IPS-18a (cell line): ENCODE measurements around the gene GTF3C5.

ENCODE experiments used
- H3K27ac ChIP-seq: one replicate; pipeline ENCODE4 v1.5.1; 2013; ENCODE audit warnings: low read length
- H3K27me3 ChIP-seq: one replicate; pipeline ENCODE4 v1.6.1; 2013; ENCODE audit warnings: mild to moderate bottlenecking, low read length; ENCODE audit not compliant: control insufficient read depth, insufficient read depth
- H3K36me3 ChIP-seq: one replicate; pipeline ENCODE4 v1.6.1; 2013; ENCODE audit warnings: low read depth, low read length; ENCODE audit not compliant: control insufficient read depth
- H3K4me1 ChIP-seq: one replicate; pipeline ENCODE4 v1.6.1; 2013; ENCODE audit warnings: low read depth, low read length; ENCODE audit not compliant: control insufficient read depth
- H3K4me3 ChIP-seq: one replicate; pipeline ENCODE4 v1.5.1; 2013; ENCODE audit warnings: low read length
- H3K9ac ChIP-seq: one replicate; pipeline ENCODE4 v1.6.1; 2013; ENCODE audit warnings: mild to moderate bottlenecking, low read length, moderate library complexity
- H3K9me3 ChIP-seq: one replicate; pipeline ENCODE4 v1.6.1; 2013; ENCODE audit warnings: low read depth, low read length; ENCODE audit not compliant: control insufficient read depth

Gene GTF3C5

GRCh38 chr9:133009906-133010582, 20.8 kb upstream of the GTF3C5 start:
- Histone ChIP-seq H3K4me3 (no peak overlapping the region), H3K4me1 (no peaks in the 10 kb centered on the region), H3K27me3 (peaks cover 8% of the 10 kb centered on the region), H3K36me3 (no peaks in the 10 kb centered on the region), H3K9ac (no peak overlapping the region), H3K27ac (no peak overlapping the region), H3K9me3 (no peaks in the 10 kb centered on the region)

GRCh38 chr9:133014696-133015095, 16.1 kb upstream of the GTF3C5 start:
- H3K4me3 ChIP-seq: no peak overlapping the region
- no peaks in the 10 kb centered on the region for H3K4me1 ChIP-seq
- H3K9ac ChIP-seq: no peak overlapping the region
- H3K27me3 ChIP-seq: peaks cover 4% of the 10 kb centered on the region
- H3K36me3 ChIP-seq: no peaks in the 10 kb centered on the region
- H3K9me3 ChIP-seq: no peaks in the 10 kb centered on the region
- no peak overlapping the region for H3K27ac ChIP-seq

GRCh38 chr9:133023117-133023890, 7.5 kb upstream of the GTF3C5 start:
- no peak overlapping the region for H3K27ac ChIP-seq
- no peak overlapping the region for H3K4me3 ChIP-seq
- no peaks in the 10 kb centered on the region for H3K36me3 ChIP-seq
- no peak overlapping the region for H3K9ac ChIP-seq
- peaks cover 8% of the 10 kb centered on the region for H3K27me3 ChIP-seq
- H3K9me3 ChIP-seq: no peaks in the 10 kb centered on the region
- no peaks in the 10 kb centered on the region for H3K4me1 ChIP-seq

- no peak overlapping the region for H3K27ac ChIP-seq
- H3K36me3 ChIP-seq: no peaks in the 10 kb centered on the region
- no peaks in the 10 kb centered on the region for H3K4me1 ChIP-seq
- H3K4me3 ChIP-seq: no peak overlapping the region
- H3K27me3 ChIP-seq: peaks cover 8% of the 10 kb centered on the region
- H3K9me3 ChIP-seq: no peaks in the 10 kb centered on the region
- no peak overlapping the region for H3K9ac ChIP-seq
These were observed 4.4 kb upstream of the GTF3C5 start for GRCh38 chr9:133026426-133026825.

- H3K9me3 ChIP-seq: no peaks in the 10 kb centered on the region
- H3K4me3 ChIP-seq: no peak overlapping the region
- peaks cover 8% of the 10 kb centered on the region for H3K27me3 ChIP-seq
- H3K9ac ChIP-seq: no peak overlapping the region
- peaks cover 3% of the 10 kb centered on the region for H3K4me1 ChIP-seq
- no peaks in the 10 kb centered on the region for H3K36me3 ChIP-seq
- H3K27ac ChIP-seq: no peak overlapping the region
These were observed 3.7 kb upstream of the GTF3C5 start for GRCh38 chr9:133027134-133027533.

- Histone ChIP-seq H3K9ac (no peak overlapping the region), H3K36me3 (peaks cover 4% of the 10 kb centered on the region), H3K27ac (no peak overlapping the region), H3K27me3 (peaks cover 8% of the 10 kb centered on the region), H3K9me3 (no peaks in the 10 kb centered on the region), H3K4me3 (no peak overlapping the region), H3K4me1 (peaks cover 7% of the 10 kb centered on the region)
These were observed 2.6 kb upstream of the GTF3C5 start for GRCh38 chr9:133028221-133028620.

- Histone ChIP-seq H3K4me1 (peaks cover 7% of the 10 kb centered on the region), H3K4me3 (peak overlapping the region; percentile 98), H3K9me3 (no peaks in the 10 kb centered on the region), H3K9ac (peak overlapping the region; percentile 95), H3K36me3 (peaks cover 4% of the 10 kb centered on the region), H3K27ac (peak overlapping the region; percentile 14), H3K27me3 (peaks cover 8% of the 10 kb centered on the region)
These were observed 842 bp upstream of the GTF3C5 start for GRCh38 chr9:133029994-133030316.

- peaks cover 7% of the 10 kb centered on the region for H3K4me1 ChIP-seq
- no peaks in the 10 kb centered on the region for H3K9me3 ChIP-seq
- peak overlapping the region; percentile 91 for H3K27ac ChIP-seq
- H3K27me3 ChIP-seq: peaks cover 5% of the 10 kb centered on the region
- H3K36me3 ChIP-seq: peaks cover 4% of the 10 kb centered on the region
- H3K9ac ChIP-seq: peak overlapping the region; percentile 95
- peak overlapping the region; percentile 98 for H3K4me3 ChIP-seq
These were observed 279 bp downstream of the GTF3C5 start for GRCh38 chr9:133031130-133031422.

- Histone ChIP-seq H3K4me3 (peak overlapping the region; percentile 98), H3K9ac (peak overlapping the region; percentile 95), H3K36me3 (peaks cover 4% of the 10 kb centered on the region), H3K27me3 (peaks cover under 1% of the 10 kb centered on the region), H3K9me3 (no peaks in the 10 kb centered on the region), H3K27ac (no peak overlapping the region), H3K4me1 (peaks cover 7% of the 10 kb centered on the region)
These were observed 707 bp downstream of the GTF3C5 start for GRCh38 chr9:133031496-133031911.

- H3K9ac ChIP-seq: no peak overlapping the region
- H3K36me3 ChIP-seq: peaks cover 4% of the 10 kb centered on the region
- H3K27ac ChIP-seq: no peak overlapping the region
- H3K4me3 ChIP-seq: peak overlapping the region; percentile 98
- no peaks in the 10 kb centered on the region for H3K27me3 ChIP-seq
- no peaks in the 10 kb centered on the region for H3K9me3 ChIP-seq
- H3K4me1 ChIP-seq: peaks cover 7% of the 10 kb centered on the region
These were observed 1.4 kb downstream of the GTF3C5 start for GRCh38 chr9:133032171-133032570.

GRCh38 chr9:133035669-133036068, 4.9 kb downstream of the GTF3C5 start:
- Histone ChIP-seq H3K27ac (no peak overlapping the region), H3K27me3 (no peaks in the 10 kb centered on the region), H3K4me1 (peaks cover 7% of the 10 kb centered on the region), H3K36me3 (peaks cover 4% of the 10 kb centered on the region), H3K9me3 (no peaks in the 10 kb centered on the region), H3K9ac (no peak overlapping the region), H3K4me3 (no peak overlapping the region)
